ENCODE results near the gene SRGN. TPM values are rescaled to one million over a fixed set of nuclear protein-coding genes. Genes with fewer than 3 reads are reported as not detected.

SRGN gene
- total RNA-seq, 1 donor from 2014 or later: 232 TPM

- DNase-seq (peak; percentile 3), ATAC-seq (peak in 1 of 2 donors; percentile 36)
- no peak overlapping the region for H3K4me3 ChIP-seq
- H3K9me3 ChIP-seq: no peaks in the 10 kb centered on the region
- H3K36me3 ChIP-seq: no peaks in the 10 kb centered on the region
- no peak for TF ChIP-seq CTCF (IDR thresholded peaks at IDR 0.05)
- H3K4me1 ChIP-seq: peaks cover 49% of the 10 kb centered on the region
- H3K27ac ChIP-seq: peak overlapping the region; percentile 81
- intact Hi-C loops (cut with DNase I): no loop called here
- no peaks in the 10 kb centered on the region for H3K27me3 ChIP-seq (ENCODE audit: low read depth)
Observed at GRCh38 chr10:69044546-69044945, 43.4 kb upstream of the SRGN start.

- Histone ChIP-seq H3K4me1 (peaks cover 49% of the 10 kb centered on the region), H3K27ac (peak overlapping the region; percentile 81), H3K9me3 (no peaks in the 10 kb centered on the region), H3K4me3 (no peak overlapping the region), H3K27me3 (ENCODE audit: low read depth) (no peaks in the 10 kb centered on the region), H3K36me3 (no peaks in the 10 kb centered on the region)
- TF ChIP-seq CTCF (IDR thresholded peaks at IDR 0.05): no peak
- DNase-seq (peak; percentile 48), ATAC-seq (peak; percentile 76 to 78)
- intact Hi-C loops (cut with DNase I): no loop called here
Observed at GRCh38 chr10:69045441-69046300, 42.2 kb upstream of the SRGN start.

- intact Hi-C loops (cut with DNase I): no loop called here
- Histone ChIP-seq H3K4me3 (no peak overlapping the region), H3K36me3 (no peaks in the 10 kb centered on the region), H3K27me3 (ENCODE audit: low read depth) (no peaks in the 10 kb centered on the region), H3K9me3 (no peaks in the 10 kb centered on the region), H3K27ac (peak overlapping the region; percentile 76), H3K4me1 (peaks cover 55% of the 10 kb centered on the region)
- no peak for TF ChIP-seq CTCF (IDR thresholded peaks at IDR 0.05)
- DNase-seq (peak; percentile 27), ATAC-seq (no peak)
Observed at GRCh38 chr10:69047111-69047832, 40.6 kb upstream of the SRGN start.

- ATAC-seq (peak; percentile 74 to 81), DNase-seq (peak; percentile 78)
- Histone ChIP-seq H3K27me3 (ENCODE audit: low read depth) (no peaks in the 10 kb centered on the region), H3K4me3 (no peak overlapping the region), H3K36me3 (no peaks in the 10 kb centered on the region), H3K27ac (peak overlapping the region; percentile 76), H3K9me3 (no peaks in the 10 kb centered on the region), H3K4me1 (peaks cover 61% of the 10 kb centered on the region)
- TF ChIP-seq CTCF (IDR thresholded peaks at IDR 0.05): no peak
- intact Hi-C loops (cut with DNase I): no loop called here
Observed at GRCh38 chr10:69048103-69048502, 39.8 kb upstream of the SRGN start.

- peak; percentile 39 to 44 for ATAC-seq
- Histone ChIP-seq H3K36me3 (no peaks in the 10 kb centered on the region), H3K27ac (peak overlapping the region; percentile 76), H3K9me3 (no peaks in the 10 kb centered on the region), H3K27me3 (ENCODE audit: low read depth) (no peaks in the 10 kb centered on the region), H3K4me1 (peaks cover 52% of the 10 kb centered on the region), H3K4me3 (no peak overlapping the region)
- DNase-seq: peak; percentile 66
- intact Hi-C loops (cut with DNase I): no loop called here
- TF ChIP-seq CTCF (IDR thresholded peaks at IDR 0.05): no peak
Observed at GRCh38 chr10:69049566-69049961, 38.3 kb upstream of the SRGN start.

Measured in lower lobe of right lung (tissue), 2 donors.